ENCODE data around the gene L3MBTL4. TPM values are rescaled to one million over a fixed set of nuclear protein-coding genes. Genes with fewer than 3 reads are reported as not detected.

L3MBTL4 gene
- total RNA-seq, 1 experiment from 2014 or later, result not detected

GRCh38 chr18:6327485-6327884 lies 87.2 kb downstream of the L3MBTL4 start:
- Histone ChIP-seq H3K36me3 (ENCODE audit: insufficient read depth, low read length, poor library complexity, severe bottlenecking) (no peaks in the 10 kb centered on the region), H3K9me3 (ENCODE audit: low read depth, low read length, poor library complexity, severe bottlenecking) (peaks cover 65% of the 10 kb centered on the region), H3K27me3 (replicated peaks; ENCODE audit: insufficient read depth, low read depth, low read length, poor library complexity) (no peaks in the 10 kb centered on the region), H3K4me1 (ENCODE audit: insufficient read depth, low read length, poor library complexity, severe bottlenecking) (no peaks in the 10 kb centered on the region), H3K4me3 (ENCODE audit: low read depth, low read length, poor library complexity, severe bottlenecking) (no peak overlapping the region), H3K27ac (ENCODE audit: low read depth, low read length, poor library complexity, severe bottlenecking) (no peak overlapping the region)
- ChIA-PET CTCF (no interaction called here), POLR2A (ENCODE audit: low non-redundant PET) (no interaction called here)
- no TSS peak for BruUV-seq (replicated peaks)
- TF ChIP-seq CTCF (conservative IDR thresholded peaks at IDR 0.05; ENCODE audit: low read depth, low read length), result no peak
- TF ChIP-seq EZH2 (IDR thresholded peaks at IDR 0.05; ENCODE audit: borderline replicate concordance, low read depth, low read length, poor library complexity, severe bottlenecking), result no peak
- intact Hi-C loops (cut with micrococcal nuclease; ENCODE audit: unreplicated experiment), result no loop called here
- DNase-seq (ENCODE audit: low spot score), result no peak

- CTCF ChIA-PET, result no interaction called here
Observed at GRCh38 chr18:6326566-6326965, 88.1 kb downstream of the L3MBTL4 start.

GRCh38 chr18:6323319-6323889 lies 91.3 kb downstream of the L3MBTL4 start:
- H3K4me3 ChIP-seq (ENCODE audit: low read depth, low read length, poor library complexity, severe bottlenecking), result no peak overlapping the region
- CTCF ChIA-PET, result no interaction called here
- H3K27me3 ChIP-seq (replicated peaks; ENCODE audit: insufficient read depth, low read depth, low read length, poor library complexity), result no peaks in the 10 kb centered on the region
- no peak overlapping the region for H3K27ac ChIP-seq (ENCODE audit: low read depth, low read length, poor library complexity, severe bottlenecking)
- H3K9me3 ChIP-seq (ENCODE audit: low read depth, low read length, poor library complexity, severe bottlenecking), result peaks cover 42% of the 10 kb centered on the region
- POLR2A ChIA-PET (ENCODE audit: low non-redundant PET), result no interaction called here
- TF ChIP-seq EZH2 (IDR thresholded peaks at IDR 0.05; ENCODE audit: borderline replicate concordance, low read depth, low read length, poor library complexity, severe bottlenecking) (no peak), CTCF (conservative IDR thresholded peaks at IDR 0.05; ENCODE audit: low read depth, low read length) (no peak)
- H3K4me1 ChIP-seq (ENCODE audit: insufficient read depth, low read length, poor library complexity, severe bottlenecking), result no peaks in the 10 kb centered on the region
- no peak for DNase-seq (ENCODE audit: low spot score)
- BruUV-seq (replicated peaks), result no TSS peak
- intact Hi-C loops (cut with micrococcal nuclease; ENCODE audit: unreplicated experiment), result no loop called here
- H3K36me3 ChIP-seq (ENCODE audit: insufficient read depth, low read length, poor library complexity, severe bottlenecking), result no peaks in the 10 kb centered on the region

More at GRCh38 chr18:6326566-6326965, 88.1 kb downstream of the L3MBTL4 start:
- H3K27me3 ChIP-seq (replicated peaks; ENCODE audit: insufficient read depth, low read depth, low read length, poor library complexity), result no peaks in the 10 kb centered on the region
- no peak overlapping the region for H3K27ac ChIP-seq (ENCODE audit: low read depth, low read length, poor library complexity, severe bottlenecking)
- H3K9me3 ChIP-seq (ENCODE audit: low read depth, low read length, poor library complexity, severe bottlenecking), result peaks cover 56% of the 10 kb centered on the region
- H3K4me3 ChIP-seq (ENCODE audit: low read depth, low read length, poor library complexity, severe bottlenecking), result no peak overlapping the region
- BruUV-seq (replicated peaks), result no TSS peak
- DNase-seq (ENCODE audit: low spot score), result no peak
- no peaks in the 10 kb centered on the region for H3K4me1 ChIP-seq (ENCODE audit: insufficient read depth, low read length, poor library complexity, severe bottlenecking)
- POLR2A ChIA-PET (ENCODE audit: low non-redundant PET), result no interaction called here
- no peaks in the 10 kb centered on the region for H3K36me3 ChIP-seq (ENCODE audit: insufficient read depth, low read length, poor library complexity, severe bottlenecking)
- intact Hi-C loops (cut with micrococcal nuclease; ENCODE audit: unreplicated experiment), result no loop called here
- TF ChIP-seq EZH2 (IDR thresholded peaks at IDR 0.05; ENCODE audit: borderline replicate concordance, low read depth, low read length, poor library complexity, severe bottlenecking) (no peak), CTCF (conservative IDR thresholded peaks at IDR 0.05; ENCODE audit: low read depth, low read length) (no peak)
